HepG2 (cell line): Measurements from ENCODE around the gene TMUB1. TPM values are rescaled to one million over a fixed set of nuclear protein-coding genes. Genes with fewer than 3 reads are reported as not detected.

Experiments
- ELF4 ChIP-seq: sonication (generic); formaldehyde crosslinking; IDR thresholded peaks from 2 replicates; pipeline ENCODE4 v1.5.0; 2020; ENCODE audit warnings: missing genetic modification reagents, mild to moderate bottlenecking, moderate library complexity, borderline replicate concordance
- FOXC1 ChIP-seq: sonication (generic); formaldehyde crosslinking; IDR thresholded peaks from 2 replicates; pipeline ENCODE4 v1.8.0; 2022; ENCODE audit warnings: mild to moderate bottlenecking, missing genetic modification reagents, borderline replicate concordance
- HNRNPK ChIP-seq: fragments of 200-400 bp; formaldehyde crosslinking; IDR thresholded peaks from 2 replicates; pipeline ENCODE4 v1.6.1; 2018; ENCODE audit warnings: low read length, low read depth, moderate library complexity, mild to moderate bottlenecking; ENCODE audit not compliant: poor library complexity, severe bottlenecking
- HOXA5 ChIP-seq: sonication (generic); formaldehyde crosslinking; IDR thresholded peaks from 2 replicates; pipeline ENCODE4 v1.4.0; 2020; ENCODE audit warnings: missing genetic modification reagents
- HOXD1 ChIP-seq: sonication (generic); formaldehyde crosslinking; IDR thresholded peaks from 2 replicates; pipeline ENCODE4 v1.5.0; 2020; ENCODE audit warnings: missing genetic modification reagents
- NR1H2 ChIP-seq: sonication (generic); formaldehyde crosslinking; IDR thresholded peaks from 2 replicates; pipeline ENCODE4 v1.8.1; 2022; ENCODE audit warnings: low read depth, missing genetic modification reagents, borderline replicate concordance
- PBX3 ChIP-seq: sonication (generic); formaldehyde crosslinking; IDR thresholded peaks from 2 replicates; pipeline ENCODE4 v1.8.1; 2023; ENCODE audit warnings: missing genetic modification reagents, inconsistent platforms, borderline replicate concordance
- REL ChIP-seq: sonication (generic); formaldehyde crosslinking; conservative IDR thresholded peaks from 2 replicates; pipeline ENCODE4 v1.8.0; 2022; ENCODE audit warnings: mild to moderate bottlenecking, missing genetic modification reagents, moderate library complexity
- RXRA ChIP-seq: sonication (generic); formaldehyde crosslinking; IDR thresholded peaks from 2 replicates; pipeline ENCODE4 v1.5.1; 2020; ENCODE audit warnings: missing genetic modification reagents
- SOX5 ChIP-seq: IDR thresholded peaks from 2 replicates; pipeline ENCODE4 v1.6.1; 2016; ENCODE audit warnings: borderline replicate concordance
- TARDBP ChIP-seq: sonication (generic); formaldehyde crosslinking; IDR thresholded peaks from 2 replicates; pipeline ENCODE4 v1.8.0; 2022; ENCODE audit warnings: mild to moderate bottlenecking, missing genetic modification reagents
- TSC22D2 ChIP-seq: sonication (generic); formaldehyde crosslinking; IDR thresholded peaks from 2 replicates; pipeline ENCODE4 v1.5.1; 2020; ENCODE audit warnings: missing genetic modification reagents, mild to moderate bottlenecking, borderline replicate concordance
- U2AF2 ChIP-seq: fragments of 200-400 bp; formaldehyde crosslinking; IDR thresholded peaks from 2 replicates; pipeline ENCODE4 v1.6.1; 2017; ENCODE audit warnings: low read depth, mild to moderate bottlenecking, low read length
- ZKSCAN1 ChIP-seq: fragments of 150-350 bp; IDR thresholded peaks from 2 replicates; pipeline ENCODE4 v1.6.1; 2014; ENCODE audit warnings: low read length
- ZNF207 ChIP-seq: fragments of 450-650 bp; IDR thresholded peaks from 2 replicates; pipeline ENCODE4 v1.6.1; 2016; ENCODE audit warnings: antibody characterized with exemption, borderline replicate concordance
- ZNF331 ChIP-seq: sonication (generic); formaldehyde crosslinking; IDR thresholded peaks from 2 replicates; pipeline ENCODE4 v1.4.0; 2020; ENCODE audit warnings: missing genetic modification reagents
- ZNF367 ChIP-seq: sonication (generic); formaldehyde crosslinking; IDR thresholded peaks from 2 replicates; pipeline ENCODE4 v1.4.0; 2020; ENCODE audit warnings: missing genetic modification reagents, borderline replicate concordance
- ZNF512B ChIP-seq: sonication (generic); formaldehyde crosslinking; IDR thresholded peaks from 2 replicates; pipeline ENCODE4 v1.5.1; 2020; ENCODE audit warnings: missing genetic modification reagents, mild to moderate bottlenecking, borderline replicate concordance
- ZNF556 ChIP-seq: sonication (generic); formaldehyde crosslinking; IDR thresholded peaks from 2 replicates; pipeline ENCODE4 v1.4.0; 2020; ENCODE audit warnings: mild to moderate bottlenecking, missing genetic modification reagents, borderline replicate concordance
- ZNF569 ChIP-seq: sonication (generic); formaldehyde crosslinking; IDR thresholded peaks from 2 replicates; pipeline ENCODE4 v1.5.0; 2020; ENCODE audit warnings: mild to moderate bottlenecking, missing genetic modification reagents, moderate library complexity, borderline replicate concordance
- ZSCAN21 ChIP-seq: sonication (generic); formaldehyde crosslinking; IDR thresholded peaks from 2 replicates; pipeline ENCODE4 v1.8.0; 2022; ENCODE audit warnings: mild to moderate bottlenecking, missing genetic modification reagents, moderate library complexity, borderline replicate concordance
- ZSCAN25 ChIP-seq: sonication (generic); formaldehyde crosslinking; IDR thresholded peaks from 2 replicates; pipeline ENCODE4 v1.8.0; 2022; ENCODE audit warnings: mild to moderate bottlenecking, missing genetic modification reagents
- ZSCAN5A ChIP-seq: sonication (generic); formaldehyde crosslinking; IDR thresholded peaks from 2 replicates; pipeline ENCODE4 v1.8.0; 2022; ENCODE audit warnings: mild to moderate bottlenecking, missing genetic modification reagents, borderline replicate concordance
- polyA plus RNA-seq, 8 experiments: library from polyadenylated mRNA; depleted of rRNA in 3 of 8; stranded (reverse) in 7 of 8; unstranded in 1 of 8; fragments of >200 nt; fragmentation: Illumina TruSeq in 4 of 8; extraction: Trizol in 4 of 8; gene quantifications; 2 replicates each; pipeline versions ENCODE4 v1.2.1 to v1.2.3, GENCODE V29; 2011 to 2016; ENCODE audit warnings: low read depth in 4 of 8, missing spikeins in 1 of 8, mixed read lengths in 1 of 8; ENCODE audit not compliant: insufficient read depth in 1 of 8
- total RNA-seq, 5 experiments: library from RNA; depleted of rRNA; stranded (reverse); fragments of >200 nt; fragmentation: Illumina TruSeq; extraction: Trizol; gene quantifications; 2 replicates each; pipeline ENCODE4 v1.2.3, GENCODE V29; 2016; ENCODE audit warnings: low read depth in 1 of 5

TMUB1 gene
- total and polyA plus RNA-seq, 2 of the 13 experiments (the other 11 are each of a cell fraction or from before 2014, with no cell fraction given) = 44.8 to 51.6 TPM

- TF ChIP-seq ZNF569 (CRISPR knock-in tag) (no peak), TARDBP (peak; percentile 61; the same call in 1 of the 2 replicates), HOXA5 (CRISPR knock-in tag) (no peak), ZSCAN5A (CRISPR knock-in tag) (no peak), ZSCAN25 (CRISPR knock-in tag) (peak; percentile 97), FOXC1 (peak; percentile 50; the same call in 1 of the 2 replicates), TSC22D2 (CRISPR knock-in tag) (no peak), REL (CRISPR knock-in tag) (no peak), HNRNPK (peak; percentile 48), ZNF556 (CRISPR knock-in tag) (no peak; the same call in 1 of the 2 replicates), SOX5 (CRISPR knock-in tag) (no peak; the same call in 1 of the 2 replicates), ZKSCAN1 (no peak), HOXD1 (CRISPR knock-in tag) (peak; percentile 17), RXRA (CRISPR knock-in tag) (no peak), ELF4 (no peak), U2AF2 (no peak), NR1H2 (no peak), ZNF207 (no peak), ZNF512B (CRISPR knock-in tag) (no peak; the same call in 1 of the 2 replicates), ZNF367 (no peak), PBX3 (CRISPR knock-in tag) (no peak), ZNF331 (CRISPR knock-in tag) (no peak), ZSCAN21 (CRISPR knock-in tag) (0 out of 2 replicates have a peak, but pooled peaks have one; percentile 2)
Observed at GRCh38 chr7:151062399-151063211, 20.7 kb downstream of the TMUB1 start (continued).
